ENCODE measurements around the gene ZFP64.
"Not testable (repeated sequence)": the region's sequence is repeated elsewhere in the genome, so short reads cannot be mapped to it uniquely, and the experiment has no call there.

The ZFP64 gene

GRCh38 chr20:52191132-52191915, at the start of gene ZFP64:
Gene ZFP64 (minus strand): TSS chr20:52191779. CDS start chr20:52191636, 143 bp downstream.
- in situ Hi-C loops (cut with MboI; ENCODE audit: low sequenced_read_pairs), result no loop called here
- H3K9me3 ChIP-seq, result no peaks in the 10 kb centered on the region
- H3K4me3 ChIP-seq, result peak within 1 kb of the TSS; percentile 89
- peaks cover 15% of the 10 kb centered on the region for H3K4me1 ChIP-seq
- H3K36me3 ChIP-seq (replicated peaks), result peaks cover 6% of the 10 kb centered on the region
- H3K27me3 ChIP-seq (ENCODE audit: low read depth), result no peaks in the 10 kb centered on the region
- peak; percentile 69 to 82 for DNase-seq (ENCODE audit: low spot score in 2 of 2)

- Histone ChIP-seq H3K36me3 (replicated peaks) (no peaks in the 10 kb centered on the region), H3K4me1 (no peaks in the 10 kb centered on the region), H3K9me3 (no peaks in the 10 kb centered on the region), H3K4me3 (no peak overlapping the region), H3K27me3 (ENCODE audit: low read depth) (no peaks in the 10 kb centered on the region)
- DNase-seq (ENCODE audit: low spot score in 2 of 2), result no peak
- in situ Hi-C loops (cut with MboI; ENCODE audit: low sequenced_read_pairs), result no loop called here
These were observed 49.2 kb upstream of the ZFP64 start for GRCh38 chr20:52240802-52241201.

GRCh38 chr20:52239102-52239501, 47.5 kb upstream of the ZFP64 start:
- Histone ChIP-seq H3K27me3 (ENCODE audit: low read depth) (no peaks in the 10 kb centered on the region), H3K4me1 (no peaks in the 10 kb centered on the region), H3K36me3 (replicated peaks) (no peaks in the 10 kb centered on the region), H3K9me3 (no peaks in the 10 kb centered on the region), H3K4me3 (no peak overlapping the region)
- no peak for DNase-seq (ENCODE audit: low spot score in 2 of 2)
- in situ Hi-C loops (cut with MboI; ENCODE audit: low sequenced_read_pairs), result no loop called here

GRCh38 chr20:52236292-52236691, 44.7 kb upstream of the ZFP64 start:
- DNase-seq (ENCODE audit: low spot score in 2 of 2), result no peak
- Histone ChIP-seq H3K27me3 (ENCODE audit: low read depth) (no peaks in the 10 kb centered on the region), H3K4me1 (no peaks in the 10 kb centered on the region), H3K4me3 (no peak overlapping the region), H3K36me3 (replicated peaks) (no peaks in the 10 kb centered on the region), H3K9me3 (no peaks in the 10 kb centered on the region)
- in situ Hi-C loops (cut with MboI; ENCODE audit: low sequenced_read_pairs), result no loop called here

GRCh38 chr20:52235129-52235528, 43.5 kb upstream of the ZFP64 start:
- Histone ChIP-seq H3K27me3 (ENCODE audit: low read depth) (no peaks in the 10 kb centered on the region), H3K4me1 (no peaks in the 10 kb centered on the region), H3K36me3 (replicated peaks) (no peaks in the 10 kb centered on the region), H3K9me3 (no peaks in the 10 kb centered on the region), H3K4me3 (no peak overlapping the region)
- in situ Hi-C loops (cut with MboI; ENCODE audit: low sequenced_read_pairs), result no loop called here
- DNase-seq (ENCODE audit: low spot score in 2 of 2), result no peak

GRCh38 chr20:52234302-52235045, 42.9 kb upstream of the ZFP64 start:
- Histone ChIP-seq H3K4me3 (no peak overlapping the region), H3K4me1 (no peaks in the 10 kb centered on the region), H3K36me3 (replicated peaks) (no peaks in the 10 kb centered on the region), H3K27me3 (ENCODE audit: low read depth) (no peaks in the 10 kb centered on the region), H3K9me3 (no peaks in the 10 kb centered on the region)
- DNase-seq (ENCODE audit: low spot score in 2 of 2), result no peak
- in situ Hi-C loops (cut with MboI; ENCODE audit: low sequenced_read_pairs), result no loop called here

GRCh38 chr20:52231230-52231746, 39.7 kb upstream of the ZFP64 start:
- Histone ChIP-seq H3K4me3 (no peak overlapping the region), H3K27me3 (ENCODE audit: low read depth) (0 out of 2 replicates have a peak, but pooled peaks cover 2% of the 10 kb centered on the region), H3K4me1 (no peaks in the 10 kb centered on the region), H3K9me3 (no peaks in the 10 kb centered on the region), H3K36me3 (replicated peaks) (no peaks in the 10 kb centered on the region)
- in situ Hi-C loops (cut with MboI; ENCODE audit: low sequenced_read_pairs), result no loop called here
- no peak for DNase-seq (ENCODE audit: low spot score in 2 of 2)

GRCh38 chr20:52230409-52230808, 38.8 kb upstream of the ZFP64 start:
- H3K36me3 ChIP-seq (replicated peaks), result no peaks in the 10 kb centered on the region
- DNase-seq (ENCODE audit: low spot score in 2 of 2), result no peak
- in situ Hi-C loops (cut with MboI; ENCODE audit: low sequenced_read_pairs), result no loop called here
- no peaks in the 10 kb centered on the region for H3K9me3 ChIP-seq
- H3K4me1 ChIP-seq, result no peaks in the 10 kb centered on the region
- H3K4me3 ChIP-seq, result no peak overlapping the region
- H3K27me3 ChIP-seq (ENCODE audit: low read depth), result 0 out of 2 replicates have a peak, but pooled peaks cover 11% of the 10 kb centered on the region

- H3K9me3 ChIP-seq; in situ Hi-C loops (cut with MboI; ENCODE audit: low sequenced_read_pairs); H3K4me3 ChIP-seq; DNase-seq (ENCODE audit: low spot score in 2 of 2); H3K4me1 ChIP-seq; H3K36me3 ChIP-seq (replicated peaks): not testable (repeated sequence)
- 0 out of 2 replicates have a peak, but pooled peaks cover 11% of the 10 kb centered on the region for H3K27me3 ChIP-seq (ENCODE audit: low read depth)
These were observed 37.8 kb upstream of the ZFP64 start for GRCh38 chr20:52229346-52229745.

- Histone ChIP-seq H3K36me3 (replicated peaks) (no peaks in the 10 kb centered on the region), H3K9me3 (no peaks in the 10 kb centered on the region), H3K4me3 (no peak overlapping the region), H3K27me3 (ENCODE audit: low read depth) (0 out of 2 replicates have a peak, but pooled peaks cover 11% of the 10 kb centered on the region), H3K4me1 (no peaks in the 10 kb centered on the region)
- in situ Hi-C loops (cut with MboI; ENCODE audit: low sequenced_read_pairs), result no loop called here
- no peak for DNase-seq (ENCODE audit: low spot score in 2 of 2)
These were observed 34.8 kb upstream of the ZFP64 start for GRCh38 chr20:52226370-52226769.

- H3K4me1 ChIP-seq, result no peaks in the 10 kb centered on the region
- no peak overlapping the region for H3K4me3 ChIP-seq
- H3K9me3 ChIP-seq, result peaks cover 4% of the 10 kb centered on the region; the same call in 1 of the 2 replicates
- H3K36me3 ChIP-seq (replicated peaks), result no peaks in the 10 kb centered on the region
- in situ Hi-C loops (cut with MboI; ENCODE audit: low sequenced_read_pairs), result no loop called here
- DNase-seq (ENCODE audit: low spot score in 2 of 2), result no peak
- 0 out of 2 replicates have a peak, but pooled peaks cover 11% of the 10 kb centered on the region for H3K27me3 ChIP-seq (ENCODE audit: low read depth)
These were observed 33.3 kb upstream of the ZFP64 start for GRCh38 chr20:52224920-52225319.

- in situ Hi-C loops (cut with MboI; ENCODE audit: low sequenced_read_pairs); H3K4me1 ChIP-seq; DNase-seq (ENCODE audit: low spot score in 2 of 2); H3K36me3 ChIP-seq (replicated peaks); H3K9me3 ChIP-seq; H3K4me3 ChIP-seq: not testable (repeated sequence)
- H3K27me3 ChIP-seq (ENCODE audit: low read depth), result 0 out of 2 replicates have a peak, but pooled peaks cover 10% of the 10 kb centered on the region
These were observed 29.8 kb upstream of the ZFP64 start for GRCh38 chr20:52221362-52221761.

- in situ Hi-C loops (cut with MboI; ENCODE audit: low sequenced_read_pairs); H3K27me3 ChIP-seq (ENCODE audit: low read depth); H3K36me3 ChIP-seq (replicated peaks); H3K4me1 ChIP-seq; H3K4me3 ChIP-seq; H3K9me3 ChIP-seq; DNase-seq (ENCODE audit: low spot score in 2 of 2): not testable (repeated sequence)
These were observed 29.3 kb upstream of the ZFP64 start for GRCh38 chr20:52220891-52221290.

GRCh38 chr20:52219441-52219840, 27.9 kb upstream of the ZFP64 start:
- H3K36me3 ChIP-seq (replicated peaks), result no peaks in the 10 kb centered on the region
- no peaks in the 10 kb centered on the region for H3K4me1 ChIP-seq
- H3K4me3 ChIP-seq, result no peak overlapping the region
- DNase-seq (ENCODE audit: low spot score in 2 of 2), result no peak
- H3K27me3 ChIP-seq (ENCODE audit: low read depth), result no peaks in the 10 kb centered on the region
- in situ Hi-C loops (cut with MboI; ENCODE audit: low sequenced_read_pairs), result no loop called here
- peaks cover 4% of the 10 kb centered on the region; the same call in 1 of the 2 replicates for H3K9me3 ChIP-seq
